Natural killer cell (primary cell): ENCODE data around the gene PTK7. TPM values are rescaled to one million over a fixed set of nuclear protein-coding genes. Genes with fewer than 3 reads are reported as not detected.

Source experiments
- ATAC-seq, 3 donors: fragments of 150-1000 bp in 2 of 3; fragments of 200-7000 bp in 1 of 3; cut with Tn5 transposase; 1 replicate in 1 of 3; 2 replicates in 2 of 3; pipeline ENCODE4 v1.10.0; 2021; ENCODE audit warnings: mild to moderate bottlenecking in 2 of 3, moderate library complexity in 2 of 3
- DNase-seq, 2 donors: peaks; one replicate each; pipeline versions ENCODE4 v3.0.0 to v3.0.0-alpha.2; 2013 to 2021; ENCODE audit warnings: mixed read lengths in 1 of 2
- H3K27ac ChIP-seq: one replicate; pipeline ENCODE4 v1.5.1; 2013; ENCODE audit warnings: mild to moderate bottlenecking, low read length
- H3K27me3 ChIP-seq: one replicate; pipeline ENCODE4 v1.6.1; 2013; ENCODE audit warnings: low read length; ENCODE audit not compliant: control insufficient read depth, insufficient read depth
- H3K36me3 ChIP-seq: one replicate; pipeline ENCODE4 v1.6.1; 2013; ENCODE audit warnings: low read length; ENCODE audit not compliant: control insufficient read depth, insufficient read depth
- H3K4me1 ChIP-seq: one replicate; pipeline ENCODE4 v1.6.1; 2013; ENCODE audit warnings: low read length; ENCODE audit not compliant: control insufficient read depth, insufficient read depth
- H3K4me3 ChIP-seq: one replicate; pipeline ENCODE4 v1.5.1; 2013; ENCODE audit warnings: low read length
- H3K9me3 ChIP-seq: one replicate; pipeline ENCODE4 v1.6.1; 2013; ENCODE audit warnings: low read length; ENCODE audit not compliant: control insufficient read depth, insufficient read depth
- H3K27ac Mint-ChIP-seq, 2 donors: one replicate each; pipeline ENCODE4 v1.8.0; 2022; ENCODE audit warnings: mild to moderate bottlenecking in 2 of 2, mixed read lengths in 2 of 2, moderate library complexity in 1 of 2
- H3K27me3 Mint-ChIP-seq, 2 donors: one replicate each; pipeline ENCODE4 v1.8.0; 2022; ENCODE audit warnings: low read depth in 2 of 2, mixed read lengths in 2 of 2
- H3K36me3 Mint-ChIP-seq: one replicate; pipeline ENCODE4 v1.8.0; 2022; ENCODE audit warnings: mixed read lengths
- H3K4me1 Mint-ChIP-seq, 2 donors: one replicate each; pipeline ENCODE4 v1.8.0; 2022; ENCODE audit warnings: mixed read lengths in 2 of 2
- H3K4me3 Mint-ChIP-seq: one replicate; pipeline ENCODE4 v1.8.0; 2022; ENCODE audit warnings: mild to moderate bottlenecking, moderate library complexity, mixed read lengths
- H3K9me3 Mint-ChIP-seq, 2 donors: one replicate each; pipeline ENCODE4 v1.8.0; 2022; ENCODE audit warnings: mixed read lengths in 2 of 2
- WGBS: methylation state at CpG from one replicate; pipeline ENCODE4 v1.1.7; 2013; ENCODE audit warnings: missing lambda C conversion rate; ENCODE audit not compliant: insufficient coverage; 5-methylcytosine and 5-hydroxymethylcytosine counted together
- intact Hi-C: fragments of 100-400 bp; cut with micrococcal nuclease; formaldehyde crosslinking; loops from one replicate; pipeline ENCODE4 v1.14.2; 2022
- total RNA-seq, 4 donors: library from RNA; stranded (reverse); fragments of 120-200 nt in 1 of 4; gene quantifications; one replicate each; pipeline versions ENCODE4 v1.2.3 to v1.2.4, GENCODE V29; 2013 to 2022
- TF ChIP-seq, protein P1 (sequence below): fragments of 200-600 bp; IDR thresholded peaks from one replicate; pipeline ENCODE4 v1.8.0; 2022; ENCODE audit warnings: antibody characterized with exemption

PTK7 gene
- total RNA-seq, 3 donors from 2014 or later (not counting 1 experiment from before 2014, with no cell fraction given): 1.7 to 5.6 (median 2.8) TPM

DNA sequence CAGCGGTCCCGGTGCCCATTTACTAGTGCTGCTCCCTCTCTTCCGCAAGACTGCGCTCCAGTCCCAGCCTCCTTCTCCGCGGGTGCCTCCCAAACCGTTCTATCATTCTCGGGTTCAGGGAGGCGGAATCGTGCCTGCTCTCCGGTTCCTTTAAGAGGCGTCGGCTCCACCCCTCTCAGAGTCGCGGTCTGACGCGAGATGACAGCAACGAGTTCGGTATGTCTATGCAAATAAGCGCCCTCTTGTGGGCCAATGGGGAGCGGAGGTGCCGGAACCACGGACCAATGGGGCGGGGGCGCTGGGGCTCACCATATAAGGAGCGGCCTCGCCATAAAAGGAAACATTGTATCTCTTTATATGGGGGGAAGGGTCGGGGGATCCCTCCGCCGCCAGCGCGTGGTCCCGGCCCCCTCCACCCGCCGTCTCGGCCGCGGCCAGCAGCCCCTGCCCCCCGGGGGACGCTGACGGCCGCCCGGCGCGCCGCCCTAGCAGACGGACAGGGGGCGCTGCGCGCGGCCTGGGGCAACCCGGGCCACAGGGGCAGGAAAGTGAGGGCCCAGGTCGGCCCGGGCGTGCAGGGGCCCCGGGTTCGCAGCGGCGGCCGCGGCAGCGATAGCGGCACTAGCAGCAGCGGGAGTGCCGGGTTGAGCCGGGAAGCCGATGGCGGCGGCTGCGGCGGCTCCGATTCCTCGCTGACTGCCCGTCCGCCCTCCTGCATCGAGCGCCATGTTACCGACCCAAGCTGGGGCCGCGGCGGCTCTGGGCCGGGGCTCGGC, 95.0 kb downstream of the PTK7 start, which contains the start of gene SRF:
SRF (plus strand) TSS at position 339 of the 776 bp plus-strand sequence; CDS start at position 727, 388 bp downstream.
- Mint-ChIP-seq H3K36me3 (no peaks in the 10 kb centered on the region), H3K9me3 (no peaks in the 10 kb centered on the region)
- TF ChIP-seq, protein P1, sequence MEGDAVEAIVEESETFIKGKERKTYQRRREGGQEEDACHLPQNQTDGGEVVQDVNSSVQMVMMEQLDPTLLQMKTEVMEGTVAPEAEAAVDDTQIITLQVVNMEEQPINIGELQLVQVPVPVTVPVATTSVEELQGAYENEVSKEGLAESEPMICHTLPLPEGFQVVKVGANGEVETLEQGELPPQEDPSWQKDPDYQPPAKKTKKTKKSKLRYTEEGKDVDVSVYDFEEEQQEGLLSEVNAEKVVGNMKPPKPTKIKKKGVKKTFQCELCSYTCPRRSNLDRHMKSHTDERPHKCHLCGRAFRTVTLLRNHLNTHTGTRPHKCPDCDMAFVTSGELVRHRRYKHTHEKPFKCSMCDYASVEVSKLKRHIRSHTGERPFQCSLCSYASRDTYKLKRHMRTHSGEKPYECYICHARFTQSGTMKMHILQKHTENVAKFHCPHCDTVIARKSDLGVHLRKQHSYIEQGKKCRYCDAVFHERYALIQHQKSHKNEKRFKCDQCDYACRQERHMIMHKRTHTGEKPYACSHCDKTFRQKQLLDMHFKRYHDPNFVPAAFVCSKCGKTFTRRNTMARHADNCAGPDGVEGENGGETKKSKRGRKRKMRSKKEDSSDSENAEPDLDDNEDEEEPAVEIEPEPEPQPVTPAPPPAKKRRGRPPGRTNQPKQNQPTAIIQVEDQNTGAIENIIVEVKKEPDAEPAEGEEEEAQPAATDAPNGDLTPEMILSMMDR: peak; percentile 77

DNA sequence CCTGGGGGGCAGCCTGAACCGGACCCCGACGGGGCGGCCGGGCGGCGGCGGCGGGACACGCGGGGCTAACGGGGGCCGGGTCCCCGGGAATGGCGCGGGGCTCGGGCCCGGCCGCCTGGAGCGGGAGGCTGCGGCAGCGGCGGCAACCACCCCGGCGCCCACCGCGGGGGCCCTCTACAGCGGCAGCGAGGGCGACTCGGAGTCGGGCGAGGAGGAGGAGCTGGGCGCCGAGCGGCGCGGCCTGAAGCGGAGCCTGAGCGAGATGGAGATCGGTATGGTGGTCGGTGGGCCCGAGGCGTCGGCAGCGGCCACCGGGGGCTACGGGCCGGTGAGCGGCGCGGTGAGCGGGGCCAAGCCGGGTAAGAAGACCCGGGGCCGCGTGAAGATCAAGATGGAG, 95.6 kb downstream of the PTK7 start:
- intact Hi-C loops: loop anchor here (1.0 to 5.0 kb wide), 4 partner anchors 112 to 1076 kb away; partner anchors contain the start of genes CNPY3, HSP90AB1, KLC4 and MRPL2
- TF ChIP-seq, protein P1: no peak
- Histone ChIP-seq H3K27me3 (no peaks in the 10 kb centered on the region), H3K27ac (peak overlapping the region; percentile 59), H3K4me3 (peak overlapping the region; percentile 67), H3K36me3 (peaks cover 14% of the 10 kb centered on the region), H3K4me1 (peaks cover 50% of the 10 kb centered on the region), H3K9me3 (no peaks in the 10 kb centered on the region)
- H3K36me3 Mint-ChIP-seq: no peaks in the 10 kb centered on the region
- peaks cover 33 to 52% of the 10 kb centered on the region in 2 donors for H3K4me1 Mint-ChIP-seq
- H3K27ac Mint-ChIP-seq: peak overlapping the region; percentile 94 to 96
- H3K27me3 Mint-ChIP-seq: no peaks in the 10 kb centered on the region
- WGBS: under 1% methylated on average over 57 of the region's 57 CpGs
- ATAC-seq (no peak), DNase-seq (peak in 1 of 2 donors; percentile 63)
- H3K4me3 Mint-ChIP-seq: peak overlapping the region; percentile 99
- no peaks in the 10 kb centered on the region for H3K9me3 Mint-ChIP-seq

More for the DNA sequence above, 95.0 kb downstream of the PTK7 start, which contains the start of gene SRF:
- DNase-seq (peak; percentile 99), ATAC-seq (peak; percentile 76 to 94 (median 83))
- H3K36me3 ChIP-seq: peaks cover 8% of the 10 kb centered on the region
- no peaks in the 10 kb centered on the region for H3K27me3 ChIP-seq
- Mint-ChIP-seq H3K4me1 (peaks cover 33 to 48% of the 10 kb centered on the region in 2 donors), H3K27me3 (no peaks in the 10 kb centered on the region), H3K4me3 (peak within 1 kb of the TSS; percentile 99), H3K27ac (peak within 1 kb of the TSS; percentile 94 to 96)
- peak within 1 kb of the TSS; percentile 70 for H3K4me3 ChIP-seq
- H3K27ac ChIP-seq: peak within 1 kb of the TSS; percentile 78
- H3K4me1 ChIP-seq: peaks cover 49% of the 10 kb centered on the region
- H3K9me3 ChIP-seq: no peaks in the 10 kb centered on the region
- under 1% methylated on average over 83 of the region's 83 CpGs for WGBS
- intact Hi-C loops: loop anchor here (1.0 to 5.0 kb wide), 4 partner anchors 112 to 1076 kb away; partner anchors contain the start of genes CNPY3, HSP90AB1, KLC4 and MRPL2

DNA sequence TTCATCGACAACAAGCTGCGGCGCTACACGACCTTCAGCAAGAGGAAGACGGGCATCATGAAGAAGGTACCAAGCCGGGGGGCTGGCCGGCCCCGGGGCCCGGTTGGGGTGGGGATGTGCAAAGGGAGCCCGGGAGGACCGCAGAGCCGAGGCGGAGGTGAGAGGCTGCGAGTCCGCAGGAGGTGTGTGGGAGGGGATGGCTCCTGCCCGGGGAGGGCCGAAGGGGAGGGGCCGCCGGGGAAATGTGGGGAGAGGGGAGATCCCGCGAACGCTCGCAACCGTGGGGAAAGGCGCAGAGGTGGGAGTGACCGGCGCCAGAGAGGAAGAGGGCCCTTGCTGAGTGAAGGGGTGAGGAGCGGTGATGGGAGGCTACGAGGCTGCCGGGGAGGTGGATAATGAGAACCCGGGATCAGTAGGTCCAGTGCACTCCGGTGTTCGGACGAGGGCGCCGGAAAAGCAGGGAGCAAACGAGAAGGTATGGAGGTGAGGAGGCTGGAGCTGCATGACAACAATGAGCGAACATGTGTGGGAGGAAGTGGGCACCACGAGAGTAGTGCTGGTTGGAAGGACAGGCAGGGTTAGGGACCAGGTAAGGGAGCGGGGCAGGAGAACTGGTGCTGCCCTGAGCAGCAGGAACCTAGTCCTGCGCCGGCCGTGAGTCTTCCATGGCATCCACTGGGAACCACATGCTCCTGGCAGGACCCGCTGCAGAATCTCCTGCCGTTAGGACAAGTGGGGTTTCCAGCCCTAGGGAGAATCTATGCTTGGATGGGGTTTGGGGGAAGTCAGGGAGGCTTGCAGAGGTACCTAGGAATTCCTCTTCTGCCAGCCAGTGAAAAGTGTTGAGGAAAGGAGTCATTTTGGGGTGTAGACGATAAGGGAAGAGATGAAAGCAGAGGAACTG, 96.2 kb downstream of the PTK7 start:
- DNase-seq (peak; percentile 36 to 66), ATAC-seq (no peak)
- Mint-ChIP-seq H3K27ac (peak overlapping the region; percentile 94 to 96), H3K4me3 (peak overlapping the region; percentile 90), H3K4me1 (peaks cover 33 to 52% of the 10 kb centered on the region in 2 donors), H3K27me3 (no peaks in the 10 kb centered on the region), H3K9me3 (no peaks in the 10 kb centered on the region), H3K36me3 (no peaks in the 10 kb centered on the region)
- TF ChIP-seq, protein P1: no peak
- H3K27ac ChIP-seq: peak overlapping the region; percentile 59
- H3K27me3 ChIP-seq: no peaks in the 10 kb centered on the region
- H3K36me3 ChIP-seq: peaks cover 18% of the 10 kb centered on the region
- 4% methylated on average over 46 of the region's 46 CpGs for WGBS
- peaks cover 50% of the 10 kb centered on the region for H3K4me1 ChIP-seq
- peak overlapping the region; percentile 67 for H3K4me3 ChIP-seq
- intact Hi-C loops: loop anchor here (5.0 kb wide), 2 partner anchors 195 to 1075 kb away; partner anchors contain the start of genes HSP90AB1 and ZNF318
- no peaks in the 10 kb centered on the region for H3K9me3 ChIP-seq
